ENCODE measurements around the gene SC5D.

Gene SC5D

DNA sequence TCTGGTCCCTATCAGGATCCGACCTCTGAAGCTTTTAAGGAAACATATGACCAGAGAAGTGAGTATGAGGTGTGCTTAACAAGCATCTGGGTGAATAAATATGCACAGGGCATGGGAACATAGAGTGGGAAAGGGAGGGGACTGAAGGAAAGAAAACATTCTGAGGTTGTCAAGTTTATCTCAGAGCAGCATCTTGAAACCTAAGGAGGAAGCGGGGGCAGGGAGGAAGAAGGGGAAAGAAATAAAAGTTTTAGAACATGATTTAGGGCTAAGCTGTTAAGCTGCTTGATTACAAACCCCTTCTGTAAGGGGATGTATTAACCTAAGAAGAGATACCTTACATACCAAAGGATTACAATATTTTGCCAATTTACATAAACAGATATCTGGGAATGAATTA is 24.0 kb upstream of the SC5D start:
- Histone ChIP-seq H3K4me1 (ENCODE audit: insufficient read depth, low read length) (peaks cover 37% of the 10 kb centered on the region), H3K36me3 (ENCODE audit: insufficient read depth, low read length) (no peaks in the 10 kb centered on the region), H3K27me3 (ENCODE audit: insufficient read depth, low read length) (no peaks in the 10 kb centered on the region), H3K4me3 (ENCODE audit: low read length) (no peak overlapping the region), H2AFZ (ENCODE audit: low read depth, low read length) (no peak overlapping the region), H3K9me3 (ENCODE audit: low read length) (peaks cover 9% of the 10 kb centered on the region)

DNA sequence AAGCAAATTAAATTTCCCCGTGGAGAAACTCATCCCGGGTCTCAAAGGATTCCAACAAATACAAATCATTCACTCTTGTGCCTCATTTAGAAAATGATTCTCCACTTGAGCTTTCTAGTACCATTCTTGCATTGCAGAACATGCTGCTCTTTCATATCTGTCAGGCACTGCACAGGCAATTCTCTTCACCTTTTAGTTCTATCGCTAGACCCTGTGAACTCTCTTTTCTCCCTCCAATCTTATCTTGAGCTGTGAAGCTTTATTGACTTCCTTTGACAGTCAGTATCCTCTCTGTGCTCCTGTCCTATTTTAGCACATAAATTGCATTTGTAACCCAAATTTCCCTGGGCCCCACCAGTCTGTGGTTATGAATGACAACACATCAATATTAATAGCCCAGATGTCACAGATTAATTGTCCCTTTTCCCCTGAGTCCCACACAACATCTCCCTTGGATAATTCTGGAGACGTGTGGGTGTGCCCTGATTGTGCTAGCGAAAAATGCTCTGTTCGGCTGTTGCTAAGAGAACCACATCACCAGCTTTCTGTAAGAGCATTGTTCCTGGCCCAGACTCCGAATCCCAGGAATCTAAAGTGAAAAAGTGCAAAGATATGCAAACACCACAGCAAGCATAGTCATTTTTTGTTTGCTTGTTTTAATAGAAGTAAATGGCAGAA is 22.4 kb upstream of the SC5D start:
- no peaks in the 10 kb centered on the region for H3K27me3 ChIP-seq (ENCODE audit: insufficient read depth, low read length)
- no peaks in the 10 kb centered on the region for H3K36me3 ChIP-seq (ENCODE audit: insufficient read depth, low read length)
- no peak overlapping the region for H2AFZ ChIP-seq (ENCODE audit: low read depth, low read length)
- H3K4me1 ChIP-seq (ENCODE audit: insufficient read depth, low read length) = peaks cover 37% of the 10 kb centered on the region
- peaks cover 4% of the 10 kb centered on the region for H3K9me3 ChIP-seq (ENCODE audit: low read length)
- no peak overlapping the region for H3K4me3 ChIP-seq (ENCODE audit: low read length)

DNA sequence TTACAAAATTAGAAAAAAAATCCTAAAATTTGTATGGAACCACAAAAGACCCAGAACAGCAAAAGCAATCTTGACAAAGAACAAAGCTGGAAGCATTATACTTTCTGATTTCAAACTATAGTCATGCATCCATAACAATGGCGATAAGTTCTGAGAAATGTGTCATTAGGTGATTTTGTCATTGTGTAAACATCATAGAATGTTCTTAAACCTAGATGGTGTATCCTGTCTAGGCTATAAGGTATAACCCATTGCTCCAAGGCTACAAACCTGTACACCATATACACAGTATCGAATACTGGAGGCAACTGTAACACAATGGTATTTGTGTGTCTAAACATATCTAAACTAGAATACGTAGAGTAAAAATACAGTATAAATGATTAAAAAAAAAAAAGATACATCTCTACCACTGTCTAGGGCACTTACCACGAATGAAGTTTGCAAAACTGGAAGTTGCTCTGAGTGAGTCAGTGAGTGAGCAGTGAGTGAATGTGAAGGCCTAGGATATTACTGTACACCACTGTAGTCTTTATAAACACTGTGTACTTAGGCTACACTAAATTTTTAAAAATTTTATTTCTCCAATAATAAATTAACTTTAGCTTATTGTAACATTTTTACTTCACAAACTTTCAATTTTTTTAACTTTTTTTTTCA is 18.1 kb upstream of the SC5D start:
- H2AFZ ChIP-seq (ENCODE audit: low read depth, low read length) = no peak overlapping the region
- H3K4me3 ChIP-seq (ENCODE audit: low read length) = no peak overlapping the region
- H3K27me3 ChIP-seq (ENCODE audit: insufficient read depth, low read length) = no peaks in the 10 kb centered on the region
- no peaks in the 10 kb centered on the region for H3K9me3 ChIP-seq (ENCODE audit: low read length)
- H3K4me1 ChIP-seq (ENCODE audit: insufficient read depth, low read length) = peaks cover 25% of the 10 kb centered on the region
- no peaks in the 10 kb centered on the region for H3K36me3 ChIP-seq (ENCODE audit: insufficient read depth, low read length)

DNA sequence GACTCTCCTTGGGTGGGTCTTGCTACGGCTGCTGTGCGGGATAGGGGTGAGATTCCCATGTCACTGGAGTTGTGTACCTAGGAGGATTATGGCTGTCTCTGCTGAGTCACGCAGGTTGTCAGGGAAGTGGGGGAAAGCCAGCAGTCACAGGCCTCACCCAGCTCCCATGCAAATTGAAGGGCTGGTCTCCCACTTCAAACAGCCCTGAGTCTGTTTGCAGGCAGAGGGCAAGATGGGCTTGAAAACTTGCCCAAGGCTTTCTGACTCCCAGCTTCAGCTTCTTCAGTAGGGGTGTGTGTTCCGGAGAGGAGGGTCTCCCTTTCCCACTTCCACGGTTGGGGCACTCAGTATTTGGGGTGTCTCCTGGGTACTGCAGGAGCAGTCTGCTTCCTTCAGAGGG is 10.9 kb upstream of the SC5D start:
- H2AFZ ChIP-seq (ENCODE audit: low read depth, low read length) = no peak overlapping the region
- no peaks in the 10 kb centered on the region for H3K36me3 ChIP-seq (ENCODE audit: insufficient read depth, low read length)
- H3K4me1 ChIP-seq (ENCODE audit: insufficient read depth, low read length) = no peaks in the 10 kb centered on the region
- H3K9me3 ChIP-seq (ENCODE audit: low read length) = peaks cover 7% of the 10 kb centered on the region
- no peak overlapping the region for H3K4me3 ChIP-seq (ENCODE audit: low read length)
- H3K27me3 ChIP-seq (ENCODE audit: insufficient read depth, low read length) = no peaks in the 10 kb centered on the region

DNA sequence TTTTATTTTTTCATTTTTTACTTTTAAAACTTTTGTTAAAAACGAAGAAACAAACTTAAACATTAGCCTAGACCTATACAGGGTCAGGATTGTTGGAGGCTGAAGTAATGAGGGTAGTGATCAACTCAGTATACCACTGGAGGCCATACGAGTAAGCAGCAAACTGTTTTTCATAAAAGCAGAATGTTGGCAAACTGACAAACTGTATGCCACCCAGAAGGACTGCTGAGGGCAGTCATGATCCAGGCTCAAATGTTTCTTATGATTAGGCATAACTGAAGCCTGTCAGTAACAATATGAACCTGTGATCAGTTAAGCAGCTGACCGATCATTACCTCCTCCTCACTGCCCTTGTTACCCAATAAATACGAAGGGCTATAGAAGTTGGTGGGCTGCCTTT is 10.2 kb upstream of the SC5D start:
- H2AFZ ChIP-seq (ENCODE audit: low read depth, low read length) = no peak overlapping the region
- H3K36me3 ChIP-seq (ENCODE audit: insufficient read depth, low read length) = no peaks in the 10 kb centered on the region
- H3K9me3 ChIP-seq (ENCODE audit: low read length) = peaks cover 7% of the 10 kb centered on the region
- H3K27me3 ChIP-seq (ENCODE audit: insufficient read depth, low read length) = no peaks in the 10 kb centered on the region
- no peak overlapping the region for H3K4me3 ChIP-seq (ENCODE audit: low read length)
- no peaks in the 10 kb centered on the region for H3K4me1 ChIP-seq (ENCODE audit: insufficient read depth, low read length)

DNA sequence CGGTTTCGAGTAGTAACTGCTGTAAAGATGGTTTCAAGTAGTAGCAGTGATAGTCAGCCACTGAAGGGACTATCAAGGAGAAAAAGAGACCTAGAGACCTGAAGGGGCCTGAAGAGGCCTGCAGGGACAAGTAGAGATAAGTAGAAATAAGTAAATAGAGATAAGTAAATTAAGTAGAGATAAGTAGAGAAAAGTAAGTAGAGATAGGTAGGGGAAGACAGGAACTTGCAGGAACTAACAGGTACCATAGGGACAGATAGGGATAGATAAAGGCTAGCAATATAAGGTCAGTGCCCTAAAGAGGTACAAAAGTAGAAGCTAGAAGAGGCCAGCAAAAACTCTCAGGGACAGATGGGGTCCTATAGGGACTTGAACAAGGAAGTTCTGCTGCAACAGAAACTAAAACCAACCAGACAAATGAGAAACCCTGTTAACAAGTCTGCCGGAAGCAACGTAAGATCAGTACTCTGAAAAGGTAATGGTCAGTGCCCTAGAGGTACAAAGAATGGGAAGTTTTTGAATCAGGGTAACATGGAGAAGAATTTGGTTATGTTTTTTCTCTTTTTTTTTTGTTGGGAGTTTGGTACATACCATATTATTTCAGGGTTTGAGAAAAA is 9.6 kb upstream of the SC5D start:
- no peak overlapping the region for H3K4me3 ChIP-seq (ENCODE audit: low read length)
- H3K4me1 ChIP-seq (ENCODE audit: insufficient read depth, low read length) = no peaks in the 10 kb centered on the region
- H3K36me3 ChIP-seq (ENCODE audit: insufficient read depth, low read length) = no peaks in the 10 kb centered on the region
- peaks cover 7% of the 10 kb centered on the region for H3K9me3 ChIP-seq (ENCODE audit: low read length)
- H3K27me3 ChIP-seq (ENCODE audit: insufficient read depth, low read length) = no peaks in the 10 kb centered on the region
- H2AFZ ChIP-seq (ENCODE audit: low read depth, low read length) = no peak overlapping the region

DNA sequence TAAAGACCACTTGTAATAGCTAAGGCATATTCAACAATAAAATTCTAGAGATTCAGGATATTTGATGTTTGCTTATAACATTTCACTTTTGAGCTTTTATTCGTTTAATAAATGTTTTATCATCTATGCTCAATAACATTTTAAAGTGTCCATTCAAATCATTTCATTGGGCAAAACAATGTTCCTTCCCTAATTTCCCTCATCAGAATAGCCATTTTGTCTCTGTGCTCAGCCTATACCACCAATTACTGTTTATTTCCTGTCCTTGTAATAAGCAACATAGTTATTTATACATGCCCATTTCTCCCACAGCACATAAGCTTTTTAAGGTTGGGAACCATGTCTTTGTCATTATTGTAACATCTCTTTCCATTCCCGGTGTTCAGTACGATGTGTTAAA is 1.3 kb upstream of the SC5D start:
- Histone ChIP-seq H2AFZ (ENCODE audit: low read depth, low read length) (no peak overlapping the region), H3K9me3 (ENCODE audit: low read length) (peaks cover 2% of the 10 kb centered on the region), H3K36me3 (ENCODE audit: insufficient read depth, low read length) (peaks cover 7% of the 10 kb centered on the region), H3K27me3 (ENCODE audit: insufficient read depth, low read length) (no peaks in the 10 kb centered on the region), H3K4me1 (ENCODE audit: insufficient read depth, low read length) (peaks cover 23% of the 10 kb centered on the region), H3K4me3 (ENCODE audit: low read length) (no peak overlapping the region)

DNA sequence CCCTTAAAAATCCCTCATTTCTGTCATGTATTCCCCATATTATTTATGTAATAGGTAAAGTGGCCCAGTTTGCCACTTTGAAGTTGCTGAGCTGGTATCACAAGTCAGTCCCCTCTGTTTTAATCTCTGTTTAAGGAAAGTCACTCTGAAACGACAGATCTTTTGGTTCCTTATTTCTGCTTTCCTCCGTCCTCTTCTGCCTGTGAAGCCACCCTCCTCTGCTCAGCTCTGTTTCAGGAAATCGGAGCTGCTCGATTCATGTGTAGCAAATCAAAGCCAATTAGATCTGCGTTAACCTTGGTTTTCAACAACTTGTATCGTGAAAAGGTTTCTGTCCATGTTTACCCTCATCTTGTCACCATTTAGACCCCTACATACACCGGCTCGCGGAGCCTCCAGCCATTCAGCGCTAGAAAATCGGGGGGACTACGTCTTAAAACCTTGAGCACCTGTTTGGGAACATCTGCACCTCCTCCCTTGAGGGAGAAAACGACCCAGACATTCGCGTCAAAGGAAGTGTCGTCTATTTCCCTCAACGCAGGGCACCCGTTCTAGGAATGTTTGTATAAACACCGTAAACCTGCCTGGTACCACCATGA is 576 bp upstream of the SC5D start:
- Histone ChIP-seq H3K27me3 (ENCODE audit: insufficient read depth, low read length) (no peaks in the 10 kb centered on the region), H3K9me3 (ENCODE audit: low read length) (peaks cover 4% of the 10 kb centered on the region), H2AFZ (ENCODE audit: low read depth, low read length) (peak overlapping the region; percentile 66), H3K4me3 (ENCODE audit: low read length) (peak overlapping the region; percentile 93), H3K4me1 (ENCODE audit: insufficient read depth, low read length) (peaks cover 23% of the 10 kb centered on the region), H3K36me3 (ENCODE audit: insufficient read depth, low read length) (peaks cover 12% of the 10 kb centered on the region)

DNA sequence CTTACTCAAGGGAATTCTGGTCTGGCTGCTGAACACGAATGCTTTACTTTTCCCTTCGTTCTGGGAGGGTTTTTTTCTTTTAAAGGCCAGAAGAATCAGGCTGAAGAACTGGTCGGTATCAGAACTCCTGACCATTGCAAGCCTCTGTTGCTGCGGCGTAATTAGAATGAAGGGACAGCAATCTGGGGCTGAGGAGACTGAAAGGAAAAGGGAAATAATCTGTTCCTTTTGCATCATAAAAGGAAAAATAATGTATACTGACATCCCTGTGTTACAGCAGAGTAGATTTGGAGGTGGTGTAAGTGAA is 670 bp downstream of the SC5D start:
- Histone ChIP-seq H3K4me3 (ENCODE audit: low read length) (peak overlapping the region; percentile 93), H3K27me3 (ENCODE audit: insufficient read depth, low read length) (no peaks in the 10 kb centered on the region), H2AFZ (ENCODE audit: low read depth, low read length) (peak overlapping the region; percentile 7), H3K4me1 (ENCODE audit: insufficient read depth, low read length) (peaks cover 23% of the 10 kb centered on the region), H3K36me3 (ENCODE audit: insufficient read depth, low read length) (peaks cover 23% of the 10 kb centered on the region), H3K9me3 (ENCODE audit: low read length) (peaks cover 6% of the 10 kb centered on the region)

DNA sequence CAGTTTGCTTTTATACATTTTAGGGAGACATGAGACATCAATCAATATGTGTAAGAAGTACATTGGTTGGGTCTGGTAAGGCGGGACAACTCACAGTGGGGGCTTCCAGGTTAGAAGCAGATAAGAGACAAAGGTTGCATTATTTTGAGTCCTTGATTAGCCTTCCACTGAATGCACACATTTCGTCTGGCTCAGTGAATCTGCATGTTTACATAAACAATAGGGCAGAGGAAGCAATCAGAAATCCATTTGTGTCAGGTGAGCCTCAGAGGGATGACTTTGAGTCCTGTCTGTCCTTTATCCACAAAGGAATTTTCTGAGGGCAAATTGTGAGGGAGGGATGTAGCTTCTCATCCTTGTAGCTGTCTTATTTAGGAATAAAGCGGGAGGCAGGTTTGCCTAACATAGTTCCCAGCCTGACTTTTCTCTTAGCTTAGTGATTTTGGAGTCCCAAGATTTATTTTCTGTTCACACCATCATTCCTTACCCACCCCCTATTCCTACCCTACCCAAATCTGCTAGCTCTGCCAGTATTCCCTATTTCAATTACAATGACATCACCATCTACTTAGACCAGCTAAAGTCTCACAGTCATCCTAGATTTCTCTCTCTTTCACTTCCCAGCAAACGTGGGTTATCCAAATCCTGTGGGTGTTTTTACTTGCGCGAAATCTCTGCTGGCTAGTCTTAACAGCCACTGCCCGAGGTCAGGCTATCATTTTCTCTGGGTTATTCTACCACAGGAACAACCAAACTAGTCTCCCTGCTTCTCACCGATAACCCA is 2.9 kb downstream of the SC5D start:
- H3K27me3 ChIP-seq (ENCODE audit: insufficient read depth, low read length) = no peaks in the 10 kb centered on the region
- H3K9me3 ChIP-seq (ENCODE audit: low read length) = peaks cover 8% of the 10 kb centered on the region
- peaks cover 23% of the 10 kb centered on the region for H3K4me1 ChIP-seq (ENCODE audit: insufficient read depth, low read length)
- peak overlapping the region; percentile 93 for H3K4me3 ChIP-seq (ENCODE audit: low read length)
- H3K36me3 ChIP-seq (ENCODE audit: insufficient read depth, low read length) = peaks cover 30% of the 10 kb centered on the region
- H2AFZ ChIP-seq (ENCODE audit: low read depth, low read length) = no peak overlapping the region

DNA sequence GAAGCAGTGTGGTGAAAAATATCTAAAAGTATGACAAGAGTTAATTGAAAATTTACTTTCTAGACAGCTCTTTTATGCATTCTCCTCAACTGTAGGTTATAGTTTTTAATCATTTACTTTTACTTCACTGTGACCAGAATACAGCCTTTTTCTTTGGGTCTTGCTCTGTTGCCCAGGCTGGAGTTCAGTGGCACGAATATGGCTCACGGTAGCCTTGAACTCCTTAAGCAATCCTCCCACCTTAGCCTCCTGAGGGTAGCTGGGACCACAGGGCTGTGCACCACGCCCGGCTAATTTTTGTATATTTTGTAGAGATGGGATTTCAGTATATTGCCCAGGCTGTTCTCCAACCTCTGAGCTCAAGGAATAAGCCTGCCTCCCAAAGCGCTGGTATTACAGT is 5.3 kb downstream of the SC5D start:
- H3K4me1 ChIP-seq (ENCODE audit: insufficient read depth, low read length) = peaks cover 23% of the 10 kb centered on the region
- peaks cover 42% of the 10 kb centered on the region for H3K36me3 ChIP-seq (ENCODE audit: insufficient read depth, low read length)
- no peaks in the 10 kb centered on the region for H3K27me3 ChIP-seq (ENCODE audit: insufficient read depth, low read length)
- H3K9me3 ChIP-seq (ENCODE audit: low read length) = peaks cover 8% of the 10 kb centered on the region
- no peak overlapping the region for H3K4me3 ChIP-seq (ENCODE audit: low read length)
- H2AFZ ChIP-seq (ENCODE audit: low read depth, low read length) = no peak overlapping the region

DNA sequence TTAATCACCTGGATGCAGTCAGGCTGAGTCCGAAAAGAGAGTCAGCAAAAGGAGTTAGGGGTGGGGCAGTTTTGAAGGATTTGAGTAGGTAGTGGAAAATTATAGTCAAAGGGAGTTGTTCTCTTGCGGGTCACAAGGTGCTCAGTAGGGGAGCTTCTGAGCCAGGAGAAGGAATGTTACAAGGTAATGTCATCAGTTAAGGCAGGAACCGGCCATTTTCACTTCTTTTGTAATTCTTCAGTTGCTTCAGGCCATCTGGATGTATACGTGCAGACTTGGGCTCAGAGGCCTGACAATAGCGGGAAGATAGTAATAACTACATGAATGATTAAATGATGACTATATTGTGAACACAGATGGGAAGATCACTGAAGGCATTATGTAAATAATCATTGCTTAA is 6.2 kb downstream of the SC5D start:
- Histone ChIP-seq H3K4me3 (ENCODE audit: low read length) (no peak overlapping the region), H2AFZ (ENCODE audit: low read depth, low read length) (no peak overlapping the region), H3K4me1 (ENCODE audit: insufficient read depth, low read length) (peaks cover 21% of the 10 kb centered on the region), H3K36me3 (ENCODE audit: insufficient read depth, low read length) (peaks cover 51% of the 10 kb centered on the region), H3K9me3 (ENCODE audit: low read length) (peaks cover 8% of the 10 kb centered on the region), H3K27me3 (ENCODE audit: insufficient read depth, low read length) (no peaks in the 10 kb centered on the region)

DNA sequence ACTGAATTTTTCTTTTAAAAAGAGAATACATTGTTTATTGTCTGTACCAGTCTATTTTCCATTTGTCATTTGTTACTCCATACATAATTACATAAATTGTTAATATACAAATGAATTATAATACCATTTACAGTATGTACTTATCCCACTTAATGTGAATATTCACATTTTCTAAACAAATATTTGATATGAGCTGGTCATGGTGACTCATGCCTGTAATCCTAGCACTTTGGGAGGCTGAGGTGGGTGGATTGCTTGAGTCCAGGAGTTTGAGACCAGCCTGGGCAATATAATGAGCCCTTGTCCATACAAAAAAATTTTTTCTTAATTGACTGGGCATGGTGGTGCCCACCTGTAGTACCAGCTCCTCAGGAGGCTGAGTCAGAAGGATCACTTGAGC is 6.8 kb downstream of the SC5D start:
- peaks cover 16% of the 10 kb centered on the region for H3K4me1 ChIP-seq (ENCODE audit: insufficient read depth, low read length)
- peaks cover 8% of the 10 kb centered on the region for H3K9me3 ChIP-seq (ENCODE audit: low read length)
- no peak overlapping the region for H2AFZ ChIP-seq (ENCODE audit: low read depth, low read length)
- H3K27me3 ChIP-seq (ENCODE audit: insufficient read depth, low read length) = no peaks in the 10 kb centered on the region
- H3K4me3 ChIP-seq (ENCODE audit: low read length) = no peak overlapping the region
- peaks cover 57% of the 10 kb centered on the region for H3K36me3 ChIP-seq (ENCODE audit: insufficient read depth, low read length)

All from neuron (in vitro differentiated cells).